B cell (primary cell): ENCODE measurements around the gene LSG1.

Experiments
- EZH2 ChIP-seq: IDR thresholded peaks from 2 replicates; pipeline ENCODE4 v1.6.1; 2012; ENCODE audit warnings: borderline replicate concordance, low read depth, mild to moderate bottlenecking, moderate library complexity, low read length; ENCODE audit not compliant: insufficient read depth, poor library complexity, severe bottlenecking
- TF ChIP-seq, protein P1 (sequence below): fragments of 200-600 bp; IDR thresholded peaks from one replicate; pipeline ENCODE4 v1.8.0; 2022; ENCODE audit warnings: antibody characterized with exemption, mild to moderate bottlenecking

DNA sequence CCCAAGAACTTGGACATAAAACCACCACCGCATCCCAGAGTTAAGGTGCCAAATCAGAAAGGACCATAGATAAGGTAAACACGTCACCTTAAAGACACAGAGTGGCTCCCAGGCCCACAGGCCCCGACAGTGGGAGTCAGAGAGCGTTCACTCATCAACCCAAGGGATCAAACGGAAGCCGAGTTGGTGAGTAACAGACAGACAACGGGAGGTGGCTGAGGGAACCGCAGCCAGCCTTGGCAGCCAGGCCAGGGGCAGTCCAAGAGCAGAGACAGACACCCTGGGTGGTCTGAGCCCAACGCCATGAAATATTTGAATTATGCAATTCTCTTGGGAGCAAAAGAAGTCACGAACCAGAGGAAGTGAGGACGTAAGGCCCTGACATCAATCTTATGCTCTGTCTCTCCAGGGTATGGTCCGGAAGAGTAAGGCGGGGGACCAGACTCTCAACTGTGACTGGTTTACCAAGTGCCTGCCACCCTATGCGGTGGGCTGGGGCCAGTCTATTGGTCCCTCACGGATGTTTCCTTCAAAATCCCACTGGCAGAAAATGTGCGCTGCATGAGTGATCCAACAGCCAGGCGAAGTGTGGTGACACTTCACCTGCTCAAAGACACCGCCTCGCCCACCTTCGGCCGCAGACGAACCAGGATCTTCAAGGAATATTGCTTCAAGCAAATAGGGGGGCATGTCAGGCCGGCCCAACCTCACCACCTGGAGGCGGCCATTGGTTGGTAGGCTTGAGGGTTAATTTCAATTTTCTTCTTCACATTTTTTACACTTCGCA is 73.0 kb downstream of the LSG1 start:
- TF ChIP-seq, protein P1, sequence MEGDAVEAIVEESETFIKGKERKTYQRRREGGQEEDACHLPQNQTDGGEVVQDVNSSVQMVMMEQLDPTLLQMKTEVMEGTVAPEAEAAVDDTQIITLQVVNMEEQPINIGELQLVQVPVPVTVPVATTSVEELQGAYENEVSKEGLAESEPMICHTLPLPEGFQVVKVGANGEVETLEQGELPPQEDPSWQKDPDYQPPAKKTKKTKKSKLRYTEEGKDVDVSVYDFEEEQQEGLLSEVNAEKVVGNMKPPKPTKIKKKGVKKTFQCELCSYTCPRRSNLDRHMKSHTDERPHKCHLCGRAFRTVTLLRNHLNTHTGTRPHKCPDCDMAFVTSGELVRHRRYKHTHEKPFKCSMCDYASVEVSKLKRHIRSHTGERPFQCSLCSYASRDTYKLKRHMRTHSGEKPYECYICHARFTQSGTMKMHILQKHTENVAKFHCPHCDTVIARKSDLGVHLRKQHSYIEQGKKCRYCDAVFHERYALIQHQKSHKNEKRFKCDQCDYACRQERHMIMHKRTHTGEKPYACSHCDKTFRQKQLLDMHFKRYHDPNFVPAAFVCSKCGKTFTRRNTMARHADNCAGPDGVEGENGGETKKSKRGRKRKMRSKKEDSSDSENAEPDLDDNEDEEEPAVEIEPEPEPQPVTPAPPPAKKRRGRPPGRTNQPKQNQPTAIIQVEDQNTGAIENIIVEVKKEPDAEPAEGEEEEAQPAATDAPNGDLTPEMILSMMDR = no peak
- TF ChIP-seq EZH2 = no peak
